GM19397 (cell line): ENCODE data around the gene PFKFB2.

Experiments
- ATAC-seq: cut with Tn5 transposase; IDR thresholded peaks from one replicate; pipeline ENCODE4 v1.9.1; 2021; ENCODE audit warnings: mild to moderate bottlenecking, moderate library complexity; ENCODE audit not compliant: unreplicated experiment

The PFKFB2 gene

GRCh38 chr1:207021876-207022596, 31.0 kb upstream of the PFKFB2 start:
- no peak for ATAC-seq

- no peak for ATAC-seq
Observed at GRCh38 chr1:207022996-207023679, 29.9 kb upstream of the PFKFB2 start.

GRCh38 chr1:207024202-207025145, 28.6 kb upstream of the PFKFB2 start:
- ATAC-seq = no peak

GRCh38 chr1:207025146-207025880, 27.8 kb upstream of the PFKFB2 start:
- ATAC-seq = no peak

- no peak for ATAC-seq
Observed at GRCh38 chr1:207026104-207026534, 27.0 kb upstream of the PFKFB2 start.

GRCh38 chr1:207027206-207027777, 25.8 kb upstream of the PFKFB2 start:
- ATAC-seq = no peak

GRCh38 chr1:207027921-207028320, 25.2 kb upstream of the PFKFB2 start:
- ATAC-seq = no peak

- ATAC-seq = no peak
Observed at GRCh38 chr1:207028884-207029650, 24.0 kb upstream of the PFKFB2 start.

GRCh38 chr1:207029701-207030521, 23.2 kb upstream of the PFKFB2 start:
- no peak for ATAC-seq

GRCh38 chr1:207030522-207031009, 22.5 kb upstream of the PFKFB2 start:
- no peak for ATAC-seq

- no peak for ATAC-seq
Observed at GRCh38 chr1:207031016-207031415, 22.1 kb upstream of the PFKFB2 start.

- ATAC-seq = no peak
Observed at GRCh38 chr1:207031632-207032264, 21.3 kb upstream of the PFKFB2 start.

GRCh38 chr1:207032528-207033017, 20.5 kb upstream of the PFKFB2 start, which contains the start of gene C1orf116:
Gene C1orf116, minus strand, starts transcription at chr1:207032756. Its CDS starts 5,158 bp downstream, at chr1:207027598.
- no peak for ATAC-seq

GRCh38 chr1:207033302-207033701, 19.8 kb upstream of the PFKFB2 start:
- no peak for ATAC-seq

- ATAC-seq = no peak
Observed at GRCh38 chr1:207034208-207034607, 18.9 kb upstream of the PFKFB2 start.

GRCh38 chr1:207034998-207035397, 18.1 kb upstream of the PFKFB2 start:
- ATAC-seq = no peak

GRCh38 chr1:207035877-207036551, 17.1 kb upstream of the PFKFB2 start:
- no peak for ATAC-seq
